ENCODE data around the gene MIX23. TPM values are rescaled to one million over a fixed set of nuclear protein-coding genes. Genes with fewer than 3 reads are reported as not detected.

MIX23 gene
- total RNA-seq: 100 to 1,000 TPM; 143 to 160 (median 156) TPM

GRCh38 chr3:122382888-122383666, at the start of gene MIX23:
TSS of gene MIX23 (minus strand) at chr3:122383231. CDS start at chr3:122383224, 7 bp downstream.
- Mint-ChIP-seq H3K4me3 (peak within 1 kb of the TSS; percentile 92), H3K4me1 (ENCODE audit: low read depth) (peaks cover 40% of the 10 kb centered on the region), H3K9me3 (no peaks in the 10 kb centered on the region), H3K36me3 (ENCODE audit: insufficient read depth) (peaks cover 19% of the 10 kb centered on the region), H3K27me3 (ENCODE audit: low read depth) (no peaks in the 10 kb centered on the region)
- ATAC-seq: peak; percentile 58 to 63
- peak; percentile 81 for DNase-seq

- H3K36me3 Mint-ChIP-seq (ENCODE audit: insufficient read depth): peaks cover 63% of the 10 kb centered on the region
- no peak overlapping the region for H3K4me3 Mint-ChIP-seq
- ATAC-seq (no peak), DNase-seq (no peak)
- peaks cover 7% of the 10 kb centered on the region for H3K9me3 Mint-ChIP-seq
- H3K27me3 Mint-ChIP-seq (ENCODE audit: low read depth): no peaks in the 10 kb centered on the region
- H3K4me1 Mint-ChIP-seq (ENCODE audit: low read depth): peaks cover 14% of the 10 kb centered on the region
Measured at GRCh38 chr3:122430371-122430770, 47.3 kb upstream of the MIX23 start.

- H3K27me3 Mint-ChIP-seq (ENCODE audit: low read depth): no peaks in the 10 kb centered on the region
- H3K9me3 Mint-ChIP-seq: peaks cover 7% of the 10 kb centered on the region
- DNase-seq (no peak), ATAC-seq (peak; percentile 93 to 96)
- peaks cover 14% of the 10 kb centered on the region for H3K4me1 Mint-ChIP-seq (ENCODE audit: low read depth)
- H3K36me3 Mint-ChIP-seq (ENCODE audit: insufficient read depth): peaks cover 56% of the 10 kb centered on the region
- H3K4me3 Mint-ChIP-seq: no peak overlapping the region
Measured at GRCh38 chr3:122427857-122428471, 44.9 kb upstream of the MIX23 start.

- Mint-ChIP-seq H3K4me3 (no peak overlapping the region), H3K27me3 (ENCODE audit: low read depth) (no peaks in the 10 kb centered on the region), H3K4me1 (ENCODE audit: low read depth) (peaks cover 15% of the 10 kb centered on the region), H3K36me3 (ENCODE audit: insufficient read depth) (peaks cover 30% of the 10 kb centered on the region), H3K9me3 (no peaks in the 10 kb centered on the region)
- DNase-seq (no peak), ATAC-seq (no peak)
Measured at GRCh38 chr3:122421836-122422235, 38.8 kb upstream of the MIX23 start.

GRCh38 chr3:122421101-122421500, 38.1 kb upstream of the MIX23 start:
- H3K9me3 Mint-ChIP-seq: no peaks in the 10 kb centered on the region
- H3K36me3 Mint-ChIP-seq (ENCODE audit: insufficient read depth): peaks cover 23% of the 10 kb centered on the region

GRCh38 chr3:122416966-122417365, 33.9 kb upstream of the MIX23 start:
- H3K27me3 Mint-ChIP-seq (ENCODE audit: low read depth): no peaks in the 10 kb centered on the region
- H3K9me3 Mint-ChIP-seq: no peaks in the 10 kb centered on the region
- H3K36me3 Mint-ChIP-seq (ENCODE audit: insufficient read depth): peaks cover 16% of the 10 kb centered on the region
- ATAC-seq: no peak
- H3K4me3 Mint-ChIP-seq: peak overlapping the region; percentile 89
- DNase-seq: no peak
- peaks cover 50% of the 10 kb centered on the region for H3K4me1 Mint-ChIP-seq (ENCODE audit: low read depth)

More at GRCh38 chr3:122421101-122421500, 38.1 kb upstream of the MIX23 start:
- Mint-ChIP-seq H3K4me3 (no peak overlapping the region), H3K4me1 (ENCODE audit: low read depth) (peaks cover 21% of the 10 kb centered on the region), H3K27me3 (ENCODE audit: low read depth) (no peaks in the 10 kb centered on the region)
- ATAC-seq (no peak), DNase-seq (no peak)

- H3K4me3 Mint-ChIP-seq: peak within 1 kb of the TSS; percentile 89
- DNase-seq (peak; percentile 98), ATAC-seq (peak; percentile 92 to 93)
- peaks cover 50% of the 10 kb centered on the region for H3K4me1 Mint-ChIP-seq (ENCODE audit: low read depth)
- H3K27me3 Mint-ChIP-seq (ENCODE audit: low read depth): no peaks in the 10 kb centered on the region
- no peaks in the 10 kb centered on the region for H3K9me3 Mint-ChIP-seq
- peaks cover 13% of the 10 kb centered on the region for H3K36me3 Mint-ChIP-seq (ENCODE audit: insufficient read depth)
Measured at GRCh38 chr3:122415762-122416654, 33.0 kb upstream of the MIX23 start, which contains the start of gene WDR5B. TSS of gene WDR5B (minus strand) at chr3:122416062. CDS start at chr3:122415528, 534 bp downstream.

- Mint-ChIP-seq H3K9me3 (no peaks in the 10 kb centered on the region), H3K36me3 (ENCODE audit: insufficient read depth) (peaks cover 19% of the 10 kb centered on the region), H3K27me3 (ENCODE audit: low read depth) (no peaks in the 10 kb centered on the region), H3K4me3 (peak overlapping the region; percentile 89), H3K4me1 (ENCODE audit: low read depth) (peaks cover 54% of the 10 kb centered on the region)
- DNase-seq (peak; percentile 13), ATAC-seq (peak; percentile 29 to 33)
Measured at GRCh38 chr3:122415104-122415744, 32.2 kb upstream of the MIX23 start.

- DNase-seq: no peak
- peaks cover 54% of the 10 kb centered on the region for H3K4me1 Mint-ChIP-seq (ENCODE audit: low read depth)
- H3K4me3 Mint-ChIP-seq: peak overlapping the region; percentile 89
- no peaks in the 10 kb centered on the region for H3K27me3 Mint-ChIP-seq (ENCODE audit: low read depth)
- H3K36me3 Mint-ChIP-seq (ENCODE audit: insufficient read depth): peaks cover 20% of the 10 kb centered on the region
- ATAC-seq: no peak
- H3K9me3 Mint-ChIP-seq: no peaks in the 10 kb centered on the region
Measured at GRCh38 chr3:122414391-122414790, 31.4 kb upstream of the MIX23 start.

- H3K9me3 Mint-ChIP-seq: no peaks in the 10 kb centered on the region
- H3K4me3 Mint-ChIP-seq: no peak overlapping the region
- H3K36me3 Mint-ChIP-seq (ENCODE audit: insufficient read depth): peaks cover 41% of the 10 kb centered on the region
- no peak for DNase-seq
- H3K4me1 Mint-ChIP-seq (ENCODE audit: low read depth): peaks cover 44% of the 10 kb centered on the region
- ATAC-seq: no peak
- H3K27me3 Mint-ChIP-seq (ENCODE audit: low read depth): no peaks in the 10 kb centered on the region
Measured at GRCh38 chr3:122410639-122411038, 27.6 kb upstream of the MIX23 start.

GRCh38 chr3:122410111-122410510, 27.1 kb upstream of the MIX23 start:
- peaks cover 40% of the 10 kb centered on the region for H3K4me1 Mint-ChIP-seq (ENCODE audit: low read depth)
- peaks cover 43% of the 10 kb centered on the region for H3K36me3 Mint-ChIP-seq (ENCODE audit: insufficient read depth)
- no peaks in the 10 kb centered on the region for H3K27me3 Mint-ChIP-seq (ENCODE audit: low read depth)
- H3K4me3 Mint-ChIP-seq: no peak overlapping the region
- DNase-seq: no peak
- no peaks in the 10 kb centered on the region for H3K9me3 Mint-ChIP-seq
- ATAC-seq: no peak

GRCh38 chr3:122409446-122409845, 26.4 kb upstream of the MIX23 start:
- H3K36me3 Mint-ChIP-seq (ENCODE audit: insufficient read depth): peaks cover 45% of the 10 kb centered on the region
- ATAC-seq (no peak), DNase-seq (no peak)
- no peak overlapping the region for H3K4me3 Mint-ChIP-seq
- peaks cover 34% of the 10 kb centered on the region for H3K4me1 Mint-ChIP-seq (ENCODE audit: low read depth)
- no peaks in the 10 kb centered on the region for H3K9me3 Mint-ChIP-seq
- H3K27me3 Mint-ChIP-seq (ENCODE audit: low read depth): no peaks in the 10 kb centered on the region

GRCh38 chr3:122407946-122408345, 24.9 kb upstream of the MIX23 start:
- H3K4me1 Mint-ChIP-seq (ENCODE audit: low read depth): peaks cover 21% of the 10 kb centered on the region
- peaks cover 51% of the 10 kb centered on the region for H3K36me3 Mint-ChIP-seq (ENCODE audit: insufficient read depth)
- ATAC-seq: no peak

GRCh38 chr3:122406198-122406597, 23.2 kb upstream of the MIX23 start:
- no peaks in the 10 kb centered on the region for H3K9me3 Mint-ChIP-seq
- DNase-seq (no peak), ATAC-seq (peak in 1 of 2 donors; percentile 48)
- H3K27me3 Mint-ChIP-seq (ENCODE audit: low read depth): no peaks in the 10 kb centered on the region
- peaks cover 15% of the 10 kb centered on the region for H3K4me1 Mint-ChIP-seq (ENCODE audit: low read depth)
- no peak overlapping the region for H3K4me3 Mint-ChIP-seq
- peaks cover 50% of the 10 kb centered on the region for H3K36me3 Mint-ChIP-seq (ENCODE audit: insufficient read depth)

More at GRCh38 chr3:122407946-122408345, 24.9 kb upstream of the MIX23 start:
- H3K4me3 Mint-ChIP-seq: no peak overlapping the region
- H3K27me3 Mint-ChIP-seq (ENCODE audit: low read depth): no peaks in the 10 kb centered on the region
- no peak for DNase-seq
- no peaks in the 10 kb centered on the region for H3K9me3 Mint-ChIP-seq
